Measurements from ENCODE around the gene PKD2. TPM values are rescaled to one million over a fixed set of nuclear protein-coding genes. Genes with fewer than 3 reads are reported as not detected.

The PKD2 gene
- total RNA-seq, 5 donors from 2014 or later (not counting 1 experiment from before 2014, with no cell fraction given), result 6.8 to 17.4 (median 7.5) TPM

DNA sequence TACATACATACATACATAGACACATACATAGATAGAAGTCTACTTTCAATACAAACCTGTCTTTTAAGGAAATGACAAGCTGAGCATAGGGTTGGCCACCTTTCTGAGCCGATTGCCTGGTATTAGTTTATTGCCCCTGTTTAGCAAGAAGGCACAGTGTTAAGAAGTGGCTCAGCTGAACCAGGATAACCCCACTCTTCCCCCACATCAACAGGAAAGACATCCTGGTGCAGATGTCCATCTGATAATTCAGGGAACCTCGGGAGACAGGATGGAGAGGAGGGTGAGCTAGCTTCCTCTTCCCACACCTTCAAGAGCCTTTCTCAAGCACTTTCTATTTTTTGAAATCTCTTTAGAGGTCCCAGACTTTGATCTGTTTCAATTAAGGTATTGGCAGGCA, 52.3 kb downstream of the PKD2 start:
- WGBS (ENCODE audit: insufficient coverage), result no CpG with 5 or more reads among the region's 2 CpGs
- no peak overlapping the region for H3K27ac Mint-ChIP-seq
- POLR2A ChIA-PET, result no interaction called here
- Histone ChIP-seq H3K4me1 (ENCODE audit: control insufficient read depth in 1 of 2, extremely low read depth in 1 of 2, insufficient read depth in 2 of 2, low read length in 2 of 2) (no peaks in the 10 kb centered on the region), H3K36me3 (ENCODE audit: control insufficient read depth in 2 of 2, extremely low read depth in 1 of 2, insufficient read depth in 1 of 2, low read length in 1 of 2) (peaks cover 0 to 7% of the 10 kb centered on the region in 2 donors), H3K9me3 (no peaks in the 10 kb centered on the region), H3K27ac (ENCODE audit: low read length) (no peak overlapping the region), H3K27me3 (replicated peaks in 1 of 2; ENCODE audit: control insufficient read depth in 2 of 2, extremely low read depth in 1 of 2, insufficient read depth in 2 of 2, low read length in 1 of 2) (no peaks in the 10 kb centered on the region), H3K4me3 (ENCODE audit: control insufficient read depth in 1 of 2, extremely low read depth in 1 of 2, low read length in 1 of 2) (no peak overlapping the region)
- no peaks in the 10 kb centered on the region for H3K27me3 Mint-ChIP-seq
- no peak for ATAC-seq (replicated peaks in 1 of 4)
- H3K4me1 Mint-ChIP-seq, result no peaks in the 10 kb centered on the region
- H3K36me3 Mint-ChIP-seq, result peaks cover 22% of the 10 kb centered on the region
- CTCF ChIA-PET, result interaction anchor here (0.7 to 1.0 kb wide), 2 partner anchors 26 to 152 kb away, joined by 3 to 4 read pairs; no protein-coding TSS in a partner anchor
- no peaks in the 10 kb centered on the region for H3K9me3 Mint-ChIP-seq
- no peak overlapping the region for H3K4me3 Mint-ChIP-seq
- no peak for DNase-seq

DNA sequence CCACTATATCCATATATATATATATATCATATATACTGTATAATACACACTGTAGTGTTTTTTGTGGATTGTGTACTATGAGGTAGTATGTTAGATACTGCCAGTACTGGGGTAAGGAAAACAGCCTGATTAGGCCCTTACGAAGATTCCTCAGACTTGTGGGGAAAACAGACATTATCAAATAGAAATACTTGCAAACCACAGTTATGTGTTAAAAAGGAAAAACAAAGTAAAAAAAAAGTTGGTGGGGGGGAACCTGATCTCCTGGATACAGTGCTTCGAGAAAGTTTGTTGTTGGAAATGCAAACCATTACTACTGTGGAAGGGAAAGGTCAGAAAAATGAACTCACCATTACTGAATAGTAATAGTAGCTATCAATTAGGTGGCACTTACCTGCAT, 53.0 kb downstream of the PKD2 start:
- H3K4me3 Mint-ChIP-seq, result no peak overlapping the region
- Histone ChIP-seq H3K27ac (ENCODE audit: low read length) (no peak overlapping the region), H3K36me3 (ENCODE audit: control insufficient read depth in 2 of 2, extremely low read depth in 1 of 2, insufficient read depth in 1 of 2, low read length in 1 of 2) (peaks cover 0 to 11% of the 10 kb centered on the region in 2 donors), H3K4me1 (ENCODE audit: control insufficient read depth in 1 of 2, extremely low read depth in 1 of 2, insufficient read depth in 2 of 2, low read length in 2 of 2) (no peaks in the 10 kb centered on the region), H3K4me3 (ENCODE audit: control insufficient read depth in 1 of 2, extremely low read depth in 1 of 2, low read length in 1 of 2) (no peak overlapping the region), H3K9me3 (no peaks in the 10 kb centered on the region), H3K27me3 (replicated peaks in 1 of 2; ENCODE audit: control insufficient read depth in 2 of 2, extremely low read depth in 1 of 2, insufficient read depth in 2 of 2, low read length in 1 of 2) (no peaks in the 10 kb centered on the region)
- no CpG with 5 or more reads among the region's 2 CpGs for WGBS (ENCODE audit: insufficient coverage)
- ATAC-seq (replicated peaks in 1 of 4) (no peak), DNase-seq (no peak)
- no peaks in the 10 kb centered on the region for H3K27me3 Mint-ChIP-seq
- ChIA-PET POLR2A (no interaction called here), CTCF (no interaction called here)
- H3K4me1 Mint-ChIP-seq, result no peaks in the 10 kb centered on the region
- no peak overlapping the region for H3K27ac Mint-ChIP-seq
- H3K9me3 Mint-ChIP-seq, result no peaks in the 10 kb centered on the region
- peaks cover 27% of the 10 kb centered on the region for H3K36me3 Mint-ChIP-seq

DNA sequence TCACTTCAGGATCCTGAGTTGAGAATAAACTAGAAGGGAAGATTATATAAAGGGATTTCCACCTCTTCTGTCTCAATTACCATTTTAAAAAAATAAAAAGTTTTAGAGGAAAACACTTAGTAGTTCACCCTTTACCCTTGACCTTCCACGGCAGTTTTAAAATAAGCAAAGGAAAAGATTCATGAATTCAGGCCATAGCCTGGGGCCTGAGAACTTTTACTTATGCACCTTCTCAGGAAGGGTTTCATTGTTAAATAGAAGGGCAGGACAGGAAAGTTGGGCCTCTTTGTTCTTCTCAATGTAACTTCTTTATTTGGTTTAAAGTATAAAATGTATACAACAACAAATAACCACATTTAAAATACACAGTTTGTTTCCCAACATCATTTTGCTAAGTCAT, 54.9 kb downstream of the PKD2 start:
- Histone ChIP-seq H3K27ac (ENCODE audit: low read length) (no peak overlapping the region), H3K9me3 (no peaks in the 10 kb centered on the region), H3K27me3 (replicated peaks in 1 of 2; ENCODE audit: control insufficient read depth in 2 of 2, extremely low read depth in 1 of 2, insufficient read depth in 2 of 2, low read length in 1 of 2) (no peaks in the 10 kb centered on the region), H3K4me1 (ENCODE audit: control insufficient read depth in 1 of 2, extremely low read depth in 1 of 2, insufficient read depth in 2 of 2, low read length in 2 of 2) (no peaks in the 10 kb centered on the region), H3K4me3 (ENCODE audit: control insufficient read depth in 1 of 2, extremely low read depth in 1 of 2, low read length in 1 of 2) (no peak overlapping the region), H3K36me3 (ENCODE audit: control insufficient read depth in 2 of 2, extremely low read depth in 1 of 2, insufficient read depth in 1 of 2, low read length in 1 of 2) (peaks cover 0 to 17% of the 10 kb centered on the region in 2 donors)
- H3K27ac Mint-ChIP-seq, result no peak overlapping the region
- no peaks in the 10 kb centered on the region for H3K27me3 Mint-ChIP-seq
- peaks cover 32% of the 10 kb centered on the region for H3K36me3 Mint-ChIP-seq
- WGBS (ENCODE audit: insufficient coverage), result no CpG with 5 or more reads among the region's 1 CpG
- no peak overlapping the region for H3K4me3 Mint-ChIP-seq
- H3K4me1 Mint-ChIP-seq, result no peaks in the 10 kb centered on the region
- POLR2A ChIA-PET, result no interaction called here
- no peak for ATAC-seq (replicated peaks in 1 of 4)
- no peaks in the 10 kb centered on the region for H3K9me3 Mint-ChIP-seq
- DNase-seq, result no peak
- CTCF ChIA-PET, result no interaction called here

DNA sequence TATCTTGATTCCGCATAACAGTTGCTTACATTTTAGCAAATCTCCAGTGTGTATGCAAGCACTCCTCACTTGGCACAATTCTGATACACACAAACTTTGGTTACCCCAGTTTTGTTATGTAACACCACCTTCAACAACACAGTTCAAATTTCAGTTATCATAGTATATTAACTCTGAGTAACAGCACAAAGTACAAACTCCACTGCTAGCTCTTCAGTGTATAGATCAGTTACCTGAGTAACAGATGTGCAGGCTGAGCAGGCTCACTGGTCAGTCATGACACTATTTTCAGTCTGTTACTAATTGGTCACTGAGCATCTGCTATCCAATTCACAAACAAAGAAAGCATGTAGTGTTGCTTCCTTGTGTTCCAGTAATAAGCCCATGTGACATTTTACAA, 55.4 kb downstream of the PKD2 start:
- DNase-seq, result no peak
- Histone ChIP-seq H3K4me3 (ENCODE audit: control insufficient read depth in 1 of 2, extremely low read depth in 1 of 2, low read length in 1 of 2) (no peak overlapping the region), H3K4me1 (ENCODE audit: control insufficient read depth in 1 of 2, extremely low read depth in 1 of 2, insufficient read depth in 2 of 2, low read length in 2 of 2) (no peaks in the 10 kb centered on the region), H3K9me3 (no peaks in the 10 kb centered on the region), H3K36me3 (ENCODE audit: control insufficient read depth in 2 of 2, extremely low read depth in 1 of 2, insufficient read depth in 1 of 2, low read length in 1 of 2) (peaks cover 0 to 22% of the 10 kb centered on the region in 2 donors), H3K27ac (ENCODE audit: low read length) (no peak overlapping the region), H3K27me3 (replicated peaks in 1 of 2; ENCODE audit: control insufficient read depth in 2 of 2, extremely low read depth in 1 of 2, insufficient read depth in 2 of 2, low read length in 1 of 2) (no peaks in the 10 kb centered on the region)
- no peaks in the 10 kb centered on the region for H3K4me1 Mint-ChIP-seq
- no peak overlapping the region for H3K27ac Mint-ChIP-seq
- H3K36me3 Mint-ChIP-seq, result peaks cover 37% of the 10 kb centered on the region
- H3K4me3 Mint-ChIP-seq, result no peak overlapping the region
- H3K27me3 Mint-ChIP-seq, result no peaks in the 10 kb centered on the region
- no peak for ATAC-seq (replicated peaks in 1 of 4)
- ChIA-PET CTCF (no interaction called here), POLR2A (no interaction called here)
- H3K9me3 Mint-ChIP-seq, result no peaks in the 10 kb centered on the region
- whole genome bisulfite sequencing (ENCODE audit: insufficient coverage), result 100% methylated on average over 1 of the region's 1 CpG

DNA sequence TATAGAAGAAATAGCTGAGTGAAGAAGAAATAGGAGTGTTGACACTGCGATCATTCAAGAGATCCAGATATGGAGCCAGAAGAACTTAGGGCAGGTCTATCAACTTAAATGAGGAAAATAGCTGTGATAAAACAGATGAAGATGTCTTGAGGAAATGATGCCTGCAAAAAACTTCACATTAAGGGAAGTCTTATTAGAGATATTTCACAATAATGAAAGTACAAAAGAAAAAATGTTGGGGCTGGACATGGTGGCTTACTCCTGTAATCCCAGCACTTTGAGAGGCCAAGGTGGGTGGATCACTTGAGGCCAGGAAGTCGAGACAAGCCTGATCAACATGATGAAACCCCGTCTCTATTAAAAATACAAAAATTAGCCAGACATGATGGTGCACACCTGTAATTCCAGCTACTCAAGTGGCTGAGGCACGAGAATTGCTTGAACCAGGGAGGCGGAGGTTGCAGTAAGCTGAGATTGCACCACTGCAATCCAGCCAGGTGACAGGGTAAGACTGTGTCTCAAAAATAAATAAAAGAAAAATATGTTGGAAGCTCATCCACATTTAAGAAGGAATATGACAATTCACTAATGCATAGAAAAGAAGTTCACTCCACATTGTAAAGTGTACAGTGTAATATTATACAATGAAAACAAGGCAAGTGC, 56.3 kb downstream of the PKD2 start:
- no peak overlapping the region for H3K4me3 ChIP-seq (ENCODE audit: control insufficient read depth in 1 of 2, extremely low read depth in 1 of 2, low read length in 1 of 2)
- no peaks in the 10 kb centered on the region for H3K9me3 ChIP-seq
- H3K36me3 ChIP-seq (ENCODE audit: control insufficient read depth in 2 of 2, extremely low read depth in 1 of 2, insufficient read depth in 1 of 2, low read length in 1 of 2), result peaks cover 0 to 27% of the 10 kb centered on the region in 2 donors
- Mint-ChIP-seq H3K27ac (no peak overlapping the region), H3K4me3 (no peak overlapping the region), H3K9me3 (peaks cover 0 to 4% (median 3%) of the 10 kb centered on the region in 3 donors), H3K4me1 (no peaks in the 10 kb centered on the region), H3K36me3 (peaks cover 41% of the 10 kb centered on the region), H3K27me3 (no peaks in the 10 kb centered on the region)
- CTCF ChIA-PET, result no interaction called here
- H3K4me1 ChIP-seq (ENCODE audit: control insufficient read depth in 1 of 2, extremely low read depth in 1 of 2, insufficient read depth in 2 of 2, low read length in 2 of 2), result no peaks in the 10 kb centered on the region
- 100% methylated on average over 2 of the region's 5 CpGs for WGBS (ENCODE audit: insufficient coverage)
- DNase-seq (no peak), ATAC-seq (replicated peaks in 1 of 4) (no peak)
- no peak overlapping the region for H3K27ac ChIP-seq (ENCODE audit: low read length)
- POLR2A ChIA-PET, result no interaction called here
- H3K27me3 ChIP-seq (replicated peaks in 1 of 2; ENCODE audit: control insufficient read depth in 2 of 2, extremely low read depth in 1 of 2, insufficient read depth in 2 of 2, low read length in 1 of 2), result no peaks in the 10 kb centered on the region

DNA sequence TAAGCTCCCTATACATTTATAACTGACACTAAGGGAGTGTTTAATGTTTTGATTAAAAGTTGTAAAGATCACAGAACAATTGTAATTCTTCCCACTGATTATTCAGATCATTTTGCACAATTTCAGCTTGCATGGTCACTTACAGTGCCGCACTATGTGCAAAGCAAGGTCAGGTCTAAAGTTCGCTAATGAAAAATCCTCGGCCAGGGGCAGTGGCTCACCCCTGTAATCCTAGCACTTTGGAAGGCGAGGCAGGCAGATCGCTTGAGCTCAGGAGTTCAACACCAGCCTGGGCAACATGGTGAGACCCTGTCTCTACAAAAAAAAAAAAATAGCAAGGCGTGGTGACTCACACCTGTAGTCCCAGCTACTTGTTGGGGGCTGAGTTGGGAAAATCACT, 57.0 kb downstream of the PKD2 start:
- POLR2A ChIA-PET, result no interaction called here
- WGBS (ENCODE audit: insufficient coverage), result 93% methylated on average over 2 of the region's 6 CpGs
- Histone ChIP-seq H3K4me1 (ENCODE audit: control insufficient read depth in 1 of 2, extremely low read depth in 1 of 2, insufficient read depth in 2 of 2, low read length in 2 of 2) (no peaks in the 10 kb centered on the region), H3K27ac (ENCODE audit: low read length) (no peak overlapping the region), H3K4me3 (ENCODE audit: control insufficient read depth in 1 of 2, extremely low read depth in 1 of 2, low read length in 1 of 2) (no peak overlapping the region), H3K36me3 (ENCODE audit: control insufficient read depth in 2 of 2, extremely low read depth in 1 of 2, insufficient read depth in 1 of 2, low read length in 1 of 2) (peaks cover 0 to 27% of the 10 kb centered on the region in 2 donors), H3K9me3 (no peaks in the 10 kb centered on the region), H3K27me3 (replicated peaks in 1 of 2; ENCODE audit: control insufficient read depth in 2 of 2, extremely low read depth in 1 of 2, insufficient read depth in 2 of 2, low read length in 1 of 2) (no peaks in the 10 kb centered on the region)
- H3K27me3 Mint-ChIP-seq, result no peaks in the 10 kb centered on the region
- no peak for ATAC-seq (replicated peaks in 1 of 4)
- H3K9me3 Mint-ChIP-seq, result peaks cover 0 to 4% (median 3%) of the 10 kb centered on the region in 3 donors
- H3K27ac Mint-ChIP-seq, result no peak overlapping the region
- no peak overlapping the region for H3K4me3 Mint-ChIP-seq
- DNase-seq, result no peak
- CTCF ChIA-PET, result interaction anchor here in 1 of 2 donors (0.5 kb wide), 1 partner anchor 25 kb away, joined by 3 read pairs; no protein-coding TSS in a partner anchor
- no peaks in the 10 kb centered on the region for H3K4me1 Mint-ChIP-seq
- peaks cover 46% of the 10 kb centered on the region for H3K36me3 Mint-ChIP-seq
